Liver (tissue), 3 donors: ENCODE measurements around the gene KSR1.

Experiments
- RAD21 ChIP-seq, 2 donors: IDR thresholded peaks; 2 replicates each; pipeline ENCODE4 v1.6.1; 2016; ENCODE audit warnings: antibody characterized with exemption in 2 of 2, mild to moderate bottlenecking in 2 of 2
- TF ChIP-seq, protein P1 (sequence below): fragments of 150-350 bp; IDR thresholded peaks from 2 replicates; pipeline ENCODE4 v1.5.1; 2017; ENCODE audit warnings: improper control_type of control experiment, low read depth, low read length; ENCODE audit not compliant: missing input control
- donor health status: healthy.
- donor health status: healthy.

GRCh38 chr17:27649929-27650328 lies 193.7 kb downstream of the KSR1 start:
- TF ChIP-seq, protein P1, sequence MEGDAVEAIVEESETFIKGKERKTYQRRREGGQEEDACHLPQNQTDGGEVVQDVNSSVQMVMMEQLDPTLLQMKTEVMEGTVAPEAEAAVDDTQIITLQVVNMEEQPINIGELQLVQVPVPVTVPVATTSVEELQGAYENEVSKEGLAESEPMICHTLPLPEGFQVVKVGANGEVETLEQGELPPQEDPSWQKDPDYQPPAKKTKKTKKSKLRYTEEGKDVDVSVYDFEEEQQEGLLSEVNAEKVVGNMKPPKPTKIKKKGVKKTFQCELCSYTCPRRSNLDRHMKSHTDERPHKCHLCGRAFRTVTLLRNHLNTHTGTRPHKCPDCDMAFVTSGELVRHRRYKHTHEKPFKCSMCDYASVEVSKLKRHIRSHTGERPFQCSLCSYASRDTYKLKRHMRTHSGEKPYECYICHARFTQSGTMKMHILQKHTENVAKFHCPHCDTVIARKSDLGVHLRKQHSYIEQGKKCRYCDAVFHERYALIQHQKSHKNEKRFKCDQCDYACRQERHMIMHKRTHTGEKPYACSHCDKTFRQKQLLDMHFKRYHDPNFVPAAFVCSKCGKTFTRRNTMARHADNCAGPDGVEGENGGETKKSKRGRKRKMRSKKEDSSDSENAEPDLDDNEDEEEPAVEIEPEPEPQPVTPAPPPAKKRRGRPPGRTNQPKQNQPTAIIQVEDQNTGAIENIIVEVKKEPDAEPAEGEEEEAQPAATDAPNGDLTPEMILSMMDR: no peak
- no peak for TF ChIP-seq RAD21 (IDR thresholded peaks at IDR 0.05)
